Central memory CD8-positive, alpha-beta T cell (primary cell): ENCODE results near the gene LYPD4.
"Not testable (repeated sequence)": the region's sequence is repeated elsewhere in the genome, so short reads cannot be mapped to it uniquely, and the experiment has no call there.

Experiments
- ATAC-seq: fragments of 150-1000 bp; cut with Tn5 transposase; replicated peaks from 2 replicates; pipeline ENCODE4 v1.10.0; 2022; ENCODE audit warnings: mild to moderate bottlenecking, moderate FRiP score, moderate number of reproducible peaks; ENCODE audit not compliant: poor library complexity, severe bottlenecking; ENCODE audit errors: extremely low read depth
- DNase-seq, 2 donors: peaks; one replicate each; pipeline ENCODE4 v3.0.0; 2021; ENCODE audit warnings: low spot score in 2 of 2
- H3K27ac Mint-ChIP-seq: one replicate; pipeline ENCODE4 v1.8.0; 2022; ENCODE audit warnings: low read depth, mild to moderate bottlenecking, moderate library complexity, mixed read lengths
- H3K27me3 Mint-ChIP-seq: one replicate; pipeline ENCODE4 v1.8.0; 2022; ENCODE audit warnings: mixed read lengths
- H3K36me3 Mint-ChIP-seq: one replicate; pipeline ENCODE4 v1.8.0; 2022; ENCODE audit warnings: mild to moderate bottlenecking, moderate library complexity, mixed read lengths; ENCODE audit not compliant: insufficient read depth
- H3K4me1 Mint-ChIP-seq: one replicate; pipeline ENCODE4 v1.8.0; 2022; ENCODE audit warnings: mixed read lengths
- H3K4me3 Mint-ChIP-seq: one replicate; pipeline ENCODE4 v1.8.0; 2022; ENCODE audit warnings: mild to moderate bottlenecking, moderate library complexity, mixed read lengths
- H3K9me3 Mint-ChIP-seq: one replicate; pipeline ENCODE4 v1.8.0; 2022; ENCODE audit warnings: mixed read lengths

LYPD4 gene

GRCh38 chr19:41880329-41880708, 35.8 kb upstream of the LYPD4 start:
- H3K27ac Mint-ChIP-seq: peak overlapping the region; percentile 95
- peaks cover 30% of the 10 kb centered on the region for H3K36me3 Mint-ChIP-seq
- H3K4me3 Mint-ChIP-seq: peak overlapping the region; percentile 9
- ATAC-seq (no peak), DNase-seq (no peak)
- peaks cover 57% of the 10 kb centered on the region for H3K4me1 Mint-ChIP-seq
- H3K9me3 Mint-ChIP-seq: no peaks in the 10 kb centered on the region
- H3K27me3 Mint-ChIP-seq: no peaks in the 10 kb centered on the region

GRCh38 chr19:41879670-41880328, 35.3 kb upstream of the LYPD4 start:
- peak overlapping the region; percentile 9 for H3K4me3 Mint-ChIP-seq
- H3K36me3 Mint-ChIP-seq: peaks cover 26% of the 10 kb centered on the region
- peak overlapping the region; percentile 95 for H3K27ac Mint-ChIP-seq

GRCh38 chr19:41879080-41879479, 34.6 kb upstream of the LYPD4 start:
- ATAC-seq: no peak
- Mint-ChIP-seq H3K36me3 (peaks cover 21% of the 10 kb centered on the region), H3K4me1 (peaks cover 49% of the 10 kb centered on the region), H3K27me3 (no peaks in the 10 kb centered on the region), H3K27ac (peak overlapping the region; percentile 95), H3K9me3 (no peaks in the 10 kb centered on the region), H3K4me3 (peak overlapping the region; percentile 16)
- no peak for DNase-seq

More at GRCh38 chr19:41879670-41880328, 35.3 kb upstream of the LYPD4 start:
- peaks cover 52% of the 10 kb centered on the region for H3K4me1 Mint-ChIP-seq
- H3K27me3 Mint-ChIP-seq: no peaks in the 10 kb centered on the region
- H3K9me3 Mint-ChIP-seq: no peaks in the 10 kb centered on the region
- DNase-seq (no peak), ATAC-seq (no peak)

- Mint-ChIP-seq H3K36me3 (peaks cover 16% of the 10 kb centered on the region), H3K4me3 (peak overlapping the region; percentile 16), H3K27me3 (no peaks in the 10 kb centered on the region), H3K9me3 (no peaks in the 10 kb centered on the region), H3K4me1 (peaks cover 47% of the 10 kb centered on the region), H3K27ac (peak overlapping the region; percentile 95)
- ATAC-seq: no peak
- no peak for DNase-seq
Measured at GRCh38 chr19:41877916-41878905, 33.7 kb upstream of the LYPD4 start.

GRCh38 chr19:41876847-41877832, 32.7 kb upstream of the LYPD4 start, which contains the start of gene CD79A:
TSS of gene CD79A (plus strand) at chr19:41877279. CDS start at chr19:41877305, 26 bp downstream.
- H3K36me3 Mint-ChIP-seq: peaks cover 12% of the 10 kb centered on the region
- DNase-seq (no peak), ATAC-seq (no peak)
- no peaks in the 10 kb centered on the region for H3K27me3 Mint-ChIP-seq
- H3K4me3 Mint-ChIP-seq: peak within 1 kb of the TSS; percentile 48
- H3K9me3 Mint-ChIP-seq: no peaks in the 10 kb centered on the region
- peak within 1 kb of the TSS; percentile 95 for H3K27ac Mint-ChIP-seq
- peaks cover 51% of the 10 kb centered on the region for H3K4me1 Mint-ChIP-seq

- not testable (repeated sequence) for ATAC-seq, H3K27me3 Mint-ChIP-seq, DNase-seq, H3K9me3 Mint-ChIP-seq
- Mint-ChIP-seq H3K4me3 (peak overlapping the region; percentile 24), H3K4me1 (peaks cover 56% of the 10 kb centered on the region), H3K36me3 (peaks cover 19% of the 10 kb centered on the region), H3K27ac (peak overlapping the region; percentile 95)
Measured at GRCh38 chr19:41875973-41876372, 31.5 kb upstream of the LYPD4 start.

- Mint-ChIP-seq H3K9me3 (no peaks in the 10 kb centered on the region), H3K4me3 (peak overlapping the region; percentile 27), H3K4me1 (peaks cover 62% of the 10 kb centered on the region), H3K27me3 (no peaks in the 10 kb centered on the region), H3K27ac (peak overlapping the region; percentile 99), H3K36me3 (peaks cover 29% of the 10 kb centered on the region)
- ATAC-seq (no peak), DNase-seq (peak in 1 of 2 donors; percentile 43)
Measured at GRCh38 chr19:41872775-41873647, 28.5 kb upstream of the LYPD4 start.

GRCh38 chr19:41872384-41872774, 27.9 kb upstream of the LYPD4 start:
- H3K9me3 Mint-ChIP-seq: no peaks in the 10 kb centered on the region
- peak overlapping the region; percentile 99 for H3K27ac Mint-ChIP-seq
- peak overlapping the region; percentile 76 for H3K4me3 Mint-ChIP-seq
- ATAC-seq (no peak), DNase-seq (no peak)
- H3K36me3 Mint-ChIP-seq: peaks cover 26% of the 10 kb centered on the region
- no peaks in the 10 kb centered on the region for H3K27me3 Mint-ChIP-seq
- H3K4me1 Mint-ChIP-seq: peaks cover 65% of the 10 kb centered on the region

- Mint-ChIP-seq H3K4me3 (peak overlapping the region; percentile 76), H3K27ac (peak overlapping the region; percentile 99), H3K4me1 (peaks cover 59% of the 10 kb centered on the region), H3K9me3 (no peaks in the 10 kb centered on the region), H3K36me3 (peaks cover 28% of the 10 kb centered on the region), H3K27me3 (no peaks in the 10 kb centered on the region)
- DNase-seq (peak; percentile 42 to 66), ATAC-seq (peak; percentile 53)
Measured at GRCh38 chr19:41871573-41872383, 27.3 kb upstream of the LYPD4 start.

- Mint-ChIP-seq H3K4me3 (peak overlapping the region; percentile 76), H3K27me3 (no peaks in the 10 kb centered on the region), H3K9me3 (no peaks in the 10 kb centered on the region), H3K36me3 (peaks cover 37% of the 10 kb centered on the region), H3K27ac (peak overlapping the region; percentile 99), H3K4me1 (peaks cover 56% of the 10 kb centered on the region)
- DNase-seq (no peak), ATAC-seq (no peak)
Measured at GRCh38 chr19:41870401-41870873, 26.0 kb upstream of the LYPD4 start.
